NCI-H2107 (cell line): ENCODE results near the gene MARCHF6.
"Not testable (repeated sequence)": the region's sequence is repeated elsewhere in the genome, so short reads cannot be mapped to it uniquely, and the experiment has no call there.

Experiments used
- DNase-seq: peaks from one replicate; lab custom pipeline; 2025; lab: John Stamatoyannopoulos, UW

MARCHF6 gene

DNA sequence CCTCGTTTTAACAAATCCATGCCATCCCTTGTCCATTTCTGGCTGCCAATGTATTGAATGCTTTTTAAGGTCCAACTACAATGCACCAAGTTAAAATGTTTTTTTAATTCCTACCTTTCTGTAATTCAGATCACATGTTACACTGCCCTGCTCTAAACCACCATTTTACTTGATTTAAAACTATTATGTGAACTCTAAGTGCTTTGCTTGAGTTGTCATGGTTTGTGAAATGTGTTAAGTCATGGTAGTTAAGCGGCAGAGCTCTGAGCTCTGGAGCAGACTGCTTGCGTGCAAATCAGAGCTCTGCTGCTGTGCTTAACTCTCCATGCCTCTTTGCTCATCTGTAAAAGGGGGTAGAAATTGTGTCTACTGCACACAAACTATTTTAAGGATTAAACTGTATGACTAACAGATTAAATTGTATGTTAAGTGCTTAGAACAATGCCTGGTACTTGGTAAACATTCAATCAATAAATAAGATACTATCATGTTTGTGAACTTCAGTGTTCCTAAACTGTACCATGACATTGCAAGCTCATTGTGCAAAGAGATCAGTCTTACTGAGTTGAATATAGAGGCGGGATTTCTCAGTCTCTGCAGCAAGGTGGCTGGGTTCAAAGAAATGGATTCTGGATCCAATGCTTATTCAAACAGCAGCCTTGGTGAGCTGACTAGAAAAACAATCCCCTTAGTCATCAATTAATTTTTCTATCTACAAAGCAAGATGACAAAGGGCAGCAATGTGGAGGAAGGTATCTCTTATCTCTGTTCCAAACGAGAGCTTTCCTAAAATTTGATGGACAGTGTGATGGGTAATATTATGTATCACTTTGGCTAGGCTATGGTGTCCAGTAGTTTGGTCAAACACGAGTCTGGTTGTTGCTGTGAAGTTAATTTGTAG, 29.7 kb upstream of the MARCHF6 start:
- DNase-seq = no peak

GRCh38 chr5:10324518-10325370, 28.8 kb upstream of the MARCHF6 start:
- no peak for DNase-seq

DNA sequence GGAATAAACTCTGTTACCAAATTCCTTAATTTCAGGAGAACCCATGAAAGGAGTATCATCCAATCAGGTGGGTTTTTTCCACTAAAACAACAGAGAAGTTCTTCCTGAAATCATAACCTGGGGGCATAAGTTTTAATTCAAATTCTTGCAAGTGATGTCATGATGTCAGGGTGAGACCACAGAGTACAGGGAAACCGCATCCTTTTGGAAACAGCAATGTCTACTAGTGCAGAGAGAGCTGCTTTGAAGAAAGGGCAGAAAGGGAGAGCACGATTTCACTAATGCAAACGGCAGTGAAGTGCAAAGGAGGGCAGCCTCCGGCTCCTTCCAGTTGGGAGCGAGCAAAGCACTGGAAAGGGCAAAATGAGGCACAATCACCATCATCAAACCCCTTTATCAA, 25.2 kb upstream of the MARCHF6 start:
- no peak for DNase-seq

- DNase-seq = no peak
Observed at GRCh38 chr5:10329446-10329819, 24.1 kb upstream of the MARCHF6 start.

DNA sequence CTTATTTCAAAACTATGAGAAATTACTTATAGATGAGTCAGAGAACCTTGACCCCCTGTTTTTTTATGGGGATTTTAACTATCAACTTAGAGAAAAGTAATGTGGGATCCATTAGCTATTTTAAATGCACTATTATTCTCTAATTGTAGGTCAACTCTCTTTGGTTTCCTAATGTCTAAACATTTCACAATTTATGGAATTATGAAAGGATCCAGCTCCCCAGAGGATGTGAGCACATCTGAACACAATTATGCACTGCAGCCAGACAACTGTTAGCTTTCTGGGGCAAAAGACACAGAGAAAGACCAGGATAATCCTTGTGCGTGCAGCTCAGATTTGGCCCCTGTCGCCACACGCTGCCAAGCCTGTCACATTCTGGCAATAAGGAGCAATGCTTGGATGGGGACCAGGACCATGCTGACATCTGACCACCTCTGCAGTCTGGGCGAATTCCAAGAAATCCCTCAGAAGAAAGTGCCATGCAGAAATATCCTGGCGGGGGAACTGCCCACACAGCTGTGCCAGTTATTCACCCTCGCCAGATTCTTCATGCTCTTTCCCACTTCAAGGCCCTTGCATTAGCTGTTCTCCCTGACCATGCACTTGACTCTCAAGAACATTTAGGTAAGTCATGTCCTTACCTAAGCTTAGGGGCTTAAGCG, 23.5 kb upstream of the MARCHF6 start:
- no peak for DNase-seq

GRCh38 chr5:10330511-10331230, 22.8 kb upstream of the MARCHF6 start:
- no peak for DNase-seq

GRCh38 chr5:10331341-10331796, 22.1 kb upstream of the MARCHF6 start:
- DNase-seq = no peak

DNA sequence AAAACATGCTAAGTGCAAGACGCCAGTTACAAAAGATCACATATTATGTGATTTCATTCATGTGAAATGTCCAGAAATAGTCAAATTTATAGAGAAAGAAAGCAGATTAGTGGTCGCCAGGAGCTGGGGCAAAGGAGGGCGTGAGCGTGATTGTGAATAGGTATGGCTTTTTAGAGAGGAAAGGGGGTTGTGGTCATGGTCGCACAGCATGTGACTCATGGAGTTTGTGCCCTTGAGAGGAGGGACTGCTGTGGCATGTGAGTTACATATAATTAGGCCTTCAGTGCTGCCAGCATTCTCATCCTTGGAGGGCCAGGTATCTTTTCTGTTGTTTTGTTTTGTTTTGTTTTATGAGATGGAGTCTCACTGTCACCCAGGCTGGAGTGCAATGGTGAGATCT, 21.2 kb upstream of the MARCHF6 start:
- no peak for DNase-seq

GRCh38 chr5:10333154-10334006, 20.1 kb upstream of the MARCHF6 start:
- no peak for DNase-seq

GRCh38 chr5:10334831-10335230, 18.7 kb upstream of the MARCHF6 start:
- no peak for DNase-seq

GRCh38 chr5:10335711-10336470, 17.6 kb upstream of the MARCHF6 start:
- no peak for DNase-seq

DNA sequence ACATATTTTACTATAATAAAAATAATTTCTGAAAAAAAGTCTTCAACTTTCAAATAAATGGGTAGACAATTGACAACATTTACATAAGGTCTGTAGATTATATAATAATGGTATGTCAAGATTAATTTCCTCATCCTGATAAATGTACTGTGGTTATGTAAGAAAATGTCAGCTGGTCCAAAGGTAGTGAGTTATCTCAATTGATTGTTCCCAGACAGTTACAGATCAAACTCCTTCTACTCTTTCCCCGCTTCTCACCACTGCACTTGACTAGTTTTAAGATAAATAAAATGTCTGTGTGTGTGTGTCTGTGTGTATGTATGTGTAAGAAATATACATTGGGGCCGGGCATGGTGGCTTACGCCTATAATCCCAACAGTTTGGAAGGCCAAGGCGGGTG, 16.4 kb upstream of the MARCHF6 start:
- DNase-seq = no peak

DNA sequence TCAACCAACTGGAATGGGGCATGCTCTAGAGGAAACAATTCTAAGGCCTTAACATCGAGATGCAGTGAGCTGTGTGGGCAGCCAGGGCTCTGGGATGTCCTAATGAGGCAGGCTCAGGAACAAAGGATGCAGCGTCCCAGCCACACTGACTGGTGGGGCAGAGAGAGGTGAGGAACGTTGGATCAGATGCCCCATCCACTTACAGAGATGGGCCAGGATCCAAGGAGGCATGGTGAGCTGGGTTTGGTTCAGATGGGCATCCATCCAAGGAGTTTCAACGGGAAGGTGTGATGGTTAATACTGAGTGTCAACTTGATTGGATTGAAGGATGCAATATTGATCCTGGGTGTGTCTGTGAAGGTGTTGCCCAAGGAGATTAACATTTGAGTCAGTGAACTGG, 15.5 kb upstream of the MARCHF6 start:
- DNase-seq = no peak

DNA sequence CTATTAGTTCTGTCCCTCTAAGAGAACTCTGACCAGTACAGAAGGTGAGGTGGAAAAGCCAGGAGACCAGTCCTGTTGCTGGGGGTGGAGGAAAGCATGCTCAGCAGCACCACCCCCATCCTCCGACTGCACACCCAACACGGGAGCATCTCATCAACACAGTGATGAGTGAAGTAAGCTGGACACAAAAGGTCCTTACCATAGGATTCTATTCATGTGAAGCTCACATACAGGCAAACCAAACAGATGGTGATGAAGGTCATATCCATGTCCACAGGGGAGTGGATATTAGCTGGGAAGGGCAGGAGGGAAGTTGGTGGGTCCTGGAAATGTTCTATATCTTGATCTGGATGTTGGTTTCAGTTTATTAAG, 14.8 kb upstream of the MARCHF6 start:
- DNase-seq = no peak

- DNase-seq = no peak
Observed at GRCh38 chr5:10339058-10339811, 14.3 kb upstream of the MARCHF6 start.

DNA sequence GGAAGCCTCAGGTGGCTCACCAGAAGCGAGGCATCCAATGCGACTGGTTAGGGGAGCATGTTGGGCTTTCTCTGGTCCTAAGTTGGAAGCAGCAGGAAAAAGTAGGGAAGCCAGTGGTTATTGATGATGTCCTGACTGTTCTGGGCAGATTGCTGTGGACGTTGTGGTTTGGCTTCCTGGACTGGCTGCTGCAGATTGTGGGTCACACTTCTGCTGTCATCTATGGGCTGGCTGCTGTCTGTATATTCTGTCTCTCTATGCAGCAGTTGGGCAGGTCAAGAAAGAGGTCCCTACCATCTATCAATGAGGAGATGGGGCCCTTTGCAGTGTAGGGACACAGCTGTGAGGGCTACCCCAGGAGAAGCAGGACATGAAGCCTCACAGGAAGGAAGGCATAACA, 13.5 kb upstream of the MARCHF6 start:
- no peak for DNase-seq

DNA sequence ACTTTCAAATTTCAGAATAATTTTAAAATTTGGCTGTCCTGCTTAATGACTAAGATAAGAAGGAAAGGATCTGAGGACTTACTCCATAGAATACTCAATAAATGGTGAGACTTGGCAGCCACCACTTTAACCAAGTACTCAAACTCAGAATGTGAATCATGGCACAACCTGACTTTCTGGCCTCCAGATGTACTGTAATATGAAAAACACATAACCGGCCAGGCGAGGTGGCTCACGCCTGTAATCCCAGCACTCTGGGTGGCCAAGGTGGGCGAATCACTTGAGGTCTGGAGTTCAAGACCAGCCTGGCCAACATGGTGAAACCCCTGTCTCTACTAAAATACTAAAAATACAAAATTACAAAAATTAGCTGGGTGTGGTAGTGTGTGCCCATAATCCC, 10.0 kb upstream of the MARCHF6 start:
- DNase-seq = no peak

- not testable (repeated sequence) for DNase-seq
Observed at GRCh38 chr5:10344461-10345106, 8.9 kb upstream of the MARCHF6 start.

GRCh38 chr5:10348258-10348657, 5.2 kb upstream of the MARCHF6 start:
- no peak for DNase-seq
